Cortex of kidney (tissue), 1 donor: Measurements from ENCODE around the gene IL5RA.

Source experiments
- DNase-seq: peaks from one replicate; lab custom pipeline; 2025; lab: John Stamatoyannopoulos, UW

Gene IL5RA

GRCh38 chr3:3107858-3108257, 2.3 kb downstream of the IL5RA start:
- no peak for DNase-seq

GRCh38 chr3:3107181-3107580, 3.0 kb downstream of the IL5RA start:
- no peak for DNase-seq

DNA sequence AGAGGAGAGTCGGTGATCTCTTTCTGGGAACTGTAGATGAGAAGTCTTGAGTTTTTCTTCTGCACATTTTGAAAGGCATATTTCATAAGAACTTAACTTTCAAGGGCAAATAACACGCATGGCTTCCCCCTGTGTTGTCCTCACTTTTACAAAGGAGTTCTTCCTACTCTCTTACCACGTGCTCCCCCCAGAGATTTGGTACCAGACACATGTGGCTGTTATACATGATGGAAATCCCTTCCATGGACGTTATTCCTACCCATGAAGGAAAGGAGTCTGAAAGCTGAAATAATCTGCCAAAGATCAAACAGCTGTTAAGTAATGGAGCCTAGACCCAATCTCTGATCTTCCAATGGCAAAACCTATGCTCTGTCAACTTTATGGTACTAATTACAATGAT, 4.4 kb downstream of the IL5RA start:
- no peak for DNase-seq

GRCh38 chr3:3105246-3105645, 4.9 kb downstream of the IL5RA start:
- no peak for DNase-seq

GRCh38 chr3:3102751-3103150, 7.4 kb downstream of the IL5RA start:
- no peak for DNase-seq

DNA sequence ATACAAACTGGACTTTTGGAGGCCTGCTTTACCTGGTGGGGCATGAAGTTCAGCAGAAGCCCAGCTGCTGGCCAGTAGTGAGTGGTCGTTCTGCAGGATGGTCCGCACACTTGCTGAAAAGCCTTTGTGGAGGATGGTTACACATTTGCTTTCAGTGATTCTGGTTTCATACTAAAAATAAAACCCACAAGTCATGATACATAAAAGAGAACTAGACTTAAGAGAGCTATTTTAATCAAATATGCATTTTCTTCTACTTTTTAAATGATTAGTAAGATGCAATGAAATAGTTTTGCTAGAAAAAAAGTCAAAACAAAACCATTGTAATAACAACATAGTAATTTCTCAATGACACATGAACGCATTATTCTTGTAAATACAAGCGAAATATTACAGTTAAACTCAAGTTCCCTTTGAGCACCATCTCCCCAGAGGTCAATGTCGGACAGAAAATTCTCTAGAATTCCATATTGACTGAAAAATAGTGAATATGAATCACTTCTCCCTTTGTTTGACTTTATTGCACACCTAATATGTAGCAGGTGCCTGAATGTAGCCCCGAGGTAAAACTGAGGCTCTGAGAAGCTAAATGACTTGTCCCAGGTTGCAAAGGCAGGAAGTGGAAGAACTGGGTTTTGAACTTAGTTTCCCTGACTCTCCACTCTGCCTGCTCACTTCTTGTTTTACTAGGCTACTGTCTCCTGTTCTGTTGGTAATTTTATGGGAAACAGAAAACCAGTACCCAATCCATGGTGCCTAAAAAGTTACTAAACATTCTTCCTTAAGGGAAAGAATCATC, 8.3 kb downstream of the IL5RA start:
- DNase-seq = no peak

GRCh38 chr3:3097958-3098357, 12.2 kb downstream of the IL5RA start:
- DNase-seq = no peak

- DNase-seq = no peak
Observed at GRCh38 chr3:3089017-3089416, 21.2 kb downstream of the IL5RA start.

GRCh38 chr3:3087716-3088465, 22.3 kb downstream of the IL5RA start:
- DNase-seq = no peak

GRCh38 chr3:3087279-3087678, 22.9 kb downstream of the IL5RA start:
- no peak for DNase-seq

DNA sequence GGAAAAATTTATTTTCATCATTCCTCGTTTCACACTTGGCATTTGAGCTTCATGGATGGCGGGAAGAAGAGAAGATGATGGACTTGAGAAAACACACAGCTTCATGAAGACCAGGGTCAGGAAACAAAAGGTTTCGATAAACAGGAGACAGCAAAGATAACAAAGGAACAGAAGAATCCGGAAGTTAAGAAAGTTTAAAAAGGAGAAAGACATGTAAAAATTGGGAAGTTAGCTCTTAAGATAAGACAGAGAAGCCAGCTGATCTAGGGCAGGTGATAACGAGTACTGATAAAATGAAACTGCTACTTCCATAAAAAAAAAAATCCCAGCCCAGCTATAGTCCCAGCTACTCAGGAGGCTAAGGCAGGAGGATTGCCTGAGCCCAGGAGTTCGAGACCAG, 23.9 kb downstream of the IL5RA start:
- no peak for DNase-seq

- no peak for DNase-seq
Observed at GRCh38 chr3:3085782-3086181, 24.4 kb downstream of the IL5RA start.

DNA sequence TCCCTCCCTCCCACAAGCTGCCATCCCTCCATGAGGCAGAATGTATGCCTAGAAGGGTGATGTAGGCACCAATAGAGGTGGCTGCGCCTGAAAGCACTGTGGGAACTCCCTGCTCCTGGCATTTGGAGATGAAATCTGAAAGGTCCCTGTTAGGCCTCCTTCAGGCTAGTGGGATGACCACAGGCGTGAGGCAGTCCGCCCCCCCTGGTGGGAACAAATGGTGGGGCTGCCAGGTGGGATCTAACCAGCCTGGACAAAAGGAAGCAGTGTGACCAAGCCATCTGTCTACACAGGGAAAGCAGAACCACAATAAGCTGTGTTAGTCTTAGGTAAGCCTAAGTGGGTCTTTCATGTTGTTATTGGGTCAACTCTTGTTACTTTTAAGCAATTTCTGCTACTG, 25.3 kb downstream of the IL5RA start:
- DNase-seq = no peak

GRCh38 chr3:3082234-3082924, 27.8 kb downstream of the IL5RA start:
- DNase-seq = no peak

DNA sequence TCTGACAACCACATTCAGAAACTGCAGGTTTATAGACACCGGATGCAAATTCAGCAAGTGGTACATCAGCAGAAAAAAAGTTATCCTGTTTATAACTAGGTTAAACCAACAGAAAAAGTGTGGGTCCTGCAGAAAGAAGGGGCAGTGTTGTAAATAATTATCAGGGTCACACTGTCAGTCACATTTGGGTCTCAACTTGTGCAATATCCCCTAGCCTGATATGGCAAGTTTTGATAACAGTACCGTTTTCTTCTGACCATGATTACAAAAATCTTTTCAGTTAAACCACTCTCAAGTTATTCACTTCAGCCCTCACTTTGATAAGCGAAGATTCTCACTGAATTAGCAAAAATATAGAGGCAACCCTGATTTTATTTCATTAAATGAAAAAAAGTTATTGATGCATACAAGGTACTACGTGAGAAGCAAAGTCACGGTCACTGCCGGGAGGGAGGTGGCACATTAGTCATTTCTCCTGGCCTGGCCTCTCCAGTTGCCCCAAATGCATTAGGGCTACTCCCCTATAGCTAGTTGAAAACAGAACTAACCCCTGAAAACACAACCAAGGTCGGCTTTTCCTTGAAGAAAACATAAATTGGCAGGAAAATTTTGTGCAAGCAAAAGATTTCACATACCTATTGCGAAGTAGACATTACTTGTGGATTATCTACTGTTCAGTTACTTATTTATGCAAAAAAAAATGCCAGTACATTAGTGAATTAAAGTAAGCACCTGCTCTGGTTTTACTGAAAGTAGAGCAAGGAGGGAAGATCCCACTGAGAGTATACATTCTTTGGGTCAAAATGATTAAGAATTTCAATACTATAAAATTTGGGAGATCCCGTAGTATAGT, 28.6 kb downstream of the IL5RA start:
- no peak for DNase-seq

GRCh38 chr3:3080309-3080708, 29.9 kb downstream of the IL5RA start:
- DNase-seq = no peak

- no peak for DNase-seq
Observed at GRCh38 chr3:3074551-3075257, 35.5 kb downstream of the IL5RA start.

DNA sequence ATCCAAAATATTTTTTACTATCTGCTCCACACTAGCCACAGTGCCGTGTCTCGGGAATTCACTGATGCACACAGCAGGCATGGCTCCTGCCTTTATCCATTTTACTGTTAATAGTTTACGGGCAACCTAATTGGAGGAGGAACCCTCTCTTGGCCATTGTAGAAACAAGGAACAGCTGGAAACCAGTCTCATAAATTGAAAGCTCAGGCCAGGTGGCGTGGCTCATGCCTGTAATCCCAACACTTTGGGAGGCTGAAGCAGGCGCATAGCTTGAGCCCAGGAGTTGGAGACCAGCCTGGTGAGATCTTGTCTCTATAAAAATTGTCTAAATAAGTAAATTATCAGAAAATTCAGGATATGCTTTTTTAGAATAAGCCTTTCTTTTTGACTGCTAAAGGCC, 39.0 kb downstream of the IL5RA start:
- DNase-seq = no peak

DNA sequence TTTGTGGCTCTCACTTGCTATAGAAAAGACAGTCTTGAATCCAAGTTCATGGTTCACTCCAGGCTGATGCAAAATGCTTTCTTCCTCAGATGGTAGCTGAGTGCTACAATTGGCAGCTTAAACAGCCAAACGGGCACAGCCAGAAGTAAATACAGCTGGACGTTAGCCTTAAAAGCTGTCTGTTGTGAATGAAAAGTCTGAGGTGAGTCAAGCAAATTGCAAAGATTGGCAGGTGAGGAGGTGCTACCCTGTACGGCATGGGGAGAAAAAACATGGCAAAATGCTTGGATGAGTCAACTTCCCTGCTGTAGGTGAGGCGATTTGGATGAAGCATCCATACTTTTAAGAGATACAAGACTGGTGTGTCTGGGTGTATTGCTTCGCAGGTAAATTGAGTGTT, 40.5 kb downstream of the IL5RA start:
- DNase-seq = no peak

GRCh38 chr3:3068358-3068881, 41.8 kb downstream of the IL5RA start:
- DNase-seq = no peak

DNA sequence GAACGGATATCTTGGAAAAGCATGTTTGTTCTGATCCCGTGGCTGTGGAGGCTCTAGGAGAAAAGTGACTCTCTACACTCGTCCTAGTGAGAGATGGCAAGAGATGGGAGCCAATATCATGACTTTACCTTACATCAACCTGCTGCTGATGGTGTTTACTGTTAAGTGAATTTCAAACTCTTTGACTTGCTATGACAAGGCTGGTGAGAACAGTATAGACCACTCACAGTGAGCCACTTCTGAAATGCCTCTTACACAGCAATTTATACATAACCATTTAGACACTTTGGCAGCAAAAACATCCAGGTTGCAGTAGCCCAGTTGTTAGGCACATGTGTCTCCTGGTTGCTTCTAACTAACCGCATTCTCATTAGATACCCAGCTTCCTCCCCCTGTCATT, 43.3 kb downstream of the IL5RA start:
- DNase-seq = no peak
